Activated CD4-positive, alpha-beta memory T cell treated with anti-CD3 and anti-CD28 coated beads for 36 hours (primary cell): ENCODE measurements around the gene TNIK. TPM values are rescaled to one million over a fixed set of nuclear protein-coding genes. Genes with fewer than 3 reads are reported as not detected.

Experiments
- CTCF ChIA-PET: fragments of 350-600 bp; sonication (Branson Sonifier 250); formaldehyde crosslinking; loops from one replicate; lab custom pipeline; 2021; ENCODE audit warnings: antibody characterized with exemption, inconsistent platforms; lab: Charles Lee
- POLR2A ChIA-PET: fragments of 350-600 bp; sonication (Branson Sonifier 250); formaldehyde crosslinking; loops from one replicate; lab custom pipeline; 2021; ENCODE audit warnings: antibody characterized with exemption; lab: Charles Lee
- DNase-seq: peaks from one replicate; pipeline ENCODE4 v3.0.0-alpha.2; 2020
- H3K27ac Mint-ChIP-seq: one replicate; pipeline ENCODE4 v1.8.0; 2021; ENCODE audit warnings: mixed read lengths
- H3K27me3 Mint-ChIP-seq: one replicate; pipeline ENCODE4 v1.8.0; 2021; ENCODE audit warnings: mixed read lengths
- H3K36me3 Mint-ChIP-seq: one replicate; pipeline ENCODE4 v1.8.0; 2021; ENCODE audit warnings: mixed read lengths
- H3K4me1 Mint-ChIP-seq: one replicate; pipeline ENCODE4 v1.8.0; 2021; ENCODE audit warnings: low read depth, mixed read lengths
- H3K4me3 Mint-ChIP-seq: one replicate; pipeline ENCODE4 v1.8.0; 2021; ENCODE audit warnings: mild to moderate bottlenecking, mixed read lengths
- H3K9me3 Mint-ChIP-seq: one replicate; pipeline ENCODE4 v1.8.0; 2021; ENCODE audit warnings: mixed read lengths
- intact Hi-C: fragments of 100-400 bp; cut with micrococcal nuclease; formaldehyde crosslinking; loops from one replicate; pipeline ENCODE4 v1.15.1; 2023
- total RNA-seq, 2 experiments: library from RNA; stranded (reverse); gene quantifications; one replicate each; pipeline ENCODE4 v1.2.3, GENCODE V29; 2021

Gene TNIK
- total RNA-seq, 2 experiments from 2014 or later = 22.4 to 27.1 TPM

GRCh38 chr3:171491361-171491760 is 31.2 kb upstream of the TNIK start:
- peaks cover 5% of the 10 kb centered on the region for H3K36me3 Mint-ChIP-seq
- no peak for DNase-seq
- H3K9me3 Mint-ChIP-seq = no peaks in the 10 kb centered on the region
- CTCF ChIA-PET = interaction anchor here (1.7 kb wide), 1 partner anchor 75 kb away, joined by 5 read pairs; no protein-coding TSS in a partner anchor
- no peaks in the 10 kb centered on the region for H3K27me3 Mint-ChIP-seq
- POLR2A ChIA-PET = interaction anchor here (0.6 to 2.3 kb wide), 3 partner anchors 11 to 389 kb away, joined by 3 to 5 read pairs (median 4); partner anchors contain the start of gene TNIK
- intact Hi-C loops = loop anchor here (1.0 to 5.0 kb wide), 3 partner anchors 11 to 71 kb away; no protein-coding TSS in a partner anchor
- H3K27ac Mint-ChIP-seq = peak overlapping the region; percentile 57
- peak overlapping the region; percentile 55 for H3K4me3 Mint-ChIP-seq
- peaks cover 38% of the 10 kb centered on the region for H3K4me1 Mint-ChIP-seq

GRCh38 chr3:171490901-171491300 is 30.7 kb upstream of the TNIK start:
- DNase-seq = no peak
- peaks cover 38% of the 10 kb centered on the region for H3K4me1 Mint-ChIP-seq
- H3K27me3 Mint-ChIP-seq = no peaks in the 10 kb centered on the region
- no peak overlapping the region for H3K27ac Mint-ChIP-seq
- intact Hi-C loops = loop anchor here (1.0 to 5.0 kb wide), 3 partner anchors 11 to 71 kb away; no protein-coding TSS in a partner anchor
- H3K4me3 Mint-ChIP-seq = peak overlapping the region; percentile 55
- peaks cover 5% of the 10 kb centered on the region for H3K36me3 Mint-ChIP-seq
- POLR2A ChIA-PET = interaction anchor here (1.2 to 2.3 kb wide), 2 partner anchors 11 to 30 kb away, joined by 4 to 5 read pairs; partner anchors contain the start of gene TNIK
- CTCF ChIA-PET = no interaction called here
- no peaks in the 10 kb centered on the region for H3K9me3 Mint-ChIP-seq

- CTCF ChIA-PET = no interaction called here
- Mint-ChIP-seq H3K27ac (no peak overlapping the region), H3K27me3 (no peaks in the 10 kb centered on the region)
Observed at GRCh38 chr3:171489348-171489747, 29.1 kb upstream of the TNIK start.

GRCh38 chr3:171488479-171488878 is 28.3 kb upstream of the TNIK start:
- POLR2A ChIA-PET = no interaction called here
- intact Hi-C loops = no loop called here

More at GRCh38 chr3:171489348-171489747, 29.1 kb upstream of the TNIK start:
- POLR2A ChIA-PET = no interaction called here
- Mint-ChIP-seq H3K9me3 (no peaks in the 10 kb centered on the region), H3K4me1 (peaks cover 28% of the 10 kb centered on the region), H3K4me3 (no peak overlapping the region), H3K36me3 (peaks cover 5% of the 10 kb centered on the region)
- DNase-seq = no peak
- intact Hi-C loops = no loop called here

GRCh38 chr3:171487382-171487781 is 27.2 kb upstream of the TNIK start:
- H3K36me3 Mint-ChIP-seq = no peaks in the 10 kb centered on the region
- no peak for DNase-seq
- ChIA-PET CTCF (no interaction called here), POLR2A (no interaction called here)
- H3K27me3 Mint-ChIP-seq = no peaks in the 10 kb centered on the region
- no peak overlapping the region for H3K4me3 Mint-ChIP-seq
- peaks cover 15% of the 10 kb centered on the region for H3K4me1 Mint-ChIP-seq
- intact Hi-C loops = no loop called here
- H3K27ac Mint-ChIP-seq = no peak overlapping the region
- no peaks in the 10 kb centered on the region for H3K9me3 Mint-ChIP-seq

More at GRCh38 chr3:171488479-171488878, 28.3 kb upstream of the TNIK start:
- no peak for DNase-seq
- no peaks in the 10 kb centered on the region for H3K27me3 Mint-ChIP-seq
- no peaks in the 10 kb centered on the region for H3K9me3 Mint-ChIP-seq
- H3K27ac Mint-ChIP-seq = no peak overlapping the region
- H3K4me1 Mint-ChIP-seq = peaks cover 19% of the 10 kb centered on the region
- H3K4me3 Mint-ChIP-seq = no peak overlapping the region
- no peaks in the 10 kb centered on the region for H3K36me3 Mint-ChIP-seq
- CTCF ChIA-PET = no interaction called here

GRCh38 chr3:171485338-171485737 is 25.1 kb upstream of the TNIK start:
- no peak for DNase-seq
- ChIA-PET POLR2A (interaction anchor here (0.7 kb wide), 1 partner anchor 9 kb away, joined by 6 read pairs; no protein-coding TSS in a partner anchor), CTCF (interaction anchor here (0.6 kb wide), 1 partner anchor 13 kb away, joined by 3 read pairs; no protein-coding TSS in a partner anchor)
- peaks cover 11% of the 10 kb centered on the region for H3K4me1 Mint-ChIP-seq
- H3K36me3 Mint-ChIP-seq = no peaks in the 10 kb centered on the region
- H3K9me3 Mint-ChIP-seq = no peaks in the 10 kb centered on the region
- no peak overlapping the region for H3K4me3 Mint-ChIP-seq
- no peak overlapping the region for H3K27ac Mint-ChIP-seq
- intact Hi-C loops = no loop called here
- H3K27me3 Mint-ChIP-seq = no peaks in the 10 kb centered on the region

GRCh38 chr3:171481011-171481410 is 20.8 kb upstream of the TNIK start:
- H3K4me3 Mint-ChIP-seq = peak overlapping the region; percentile 1
- H3K27ac Mint-ChIP-seq = peak overlapping the region; percentile 63
- H3K36me3 Mint-ChIP-seq = no peaks in the 10 kb centered on the region
- no peaks in the 10 kb centered on the region for H3K27me3 Mint-ChIP-seq
- ChIA-PET POLR2A (no interaction called here), CTCF (no interaction called here)
- no peak for DNase-seq
- peaks cover 2% of the 10 kb centered on the region for H3K9me3 Mint-ChIP-seq
- intact Hi-C loops = no loop called here
- peaks cover 15% of the 10 kb centered on the region for H3K4me1 Mint-ChIP-seq

GRCh38 chr3:171480526-171480925 is 20.3 kb upstream of the TNIK start:
- no peaks in the 10 kb centered on the region for H3K27me3 Mint-ChIP-seq
- peaks cover 15% of the 10 kb centered on the region for H3K4me1 Mint-ChIP-seq
- H3K27ac Mint-ChIP-seq = peak overlapping the region; percentile 63
- intact Hi-C loops = loop anchor here (1.0 kb wide), 2 partner anchors 11 to 20 kb away; partner anchors contain the start of gene TNIK
- peaks cover 2% of the 10 kb centered on the region for H3K9me3 Mint-ChIP-seq
- CTCF ChIA-PET = no interaction called here
- no peaks in the 10 kb centered on the region for H3K36me3 Mint-ChIP-seq
- H3K4me3 Mint-ChIP-seq = peak overlapping the region; percentile 1
- no peak for DNase-seq
- POLR2A ChIA-PET = interaction anchor here (1.2 to 1.3 kb wide), 2 partner anchors 12 to 20 kb away, joined by 3 to 5 read pairs; partner anchors contain the start of gene TNIK

- Mint-ChIP-seq H3K4me1 (peaks cover 15% of the 10 kb centered on the region), H3K4me3 (no peak overlapping the region), H3K27me3 (no peaks in the 10 kb centered on the region), H3K27ac (no peak overlapping the region), H3K36me3 (no peaks in the 10 kb centered on the region), H3K9me3 (peaks cover 2% of the 10 kb centered on the region)
- POLR2A ChIA-PET = interaction anchor here (0.7 kb wide), 1 partner anchor 9 kb away, joined by 6 read pairs; no protein-coding TSS in a partner anchor
- intact Hi-C loops = no loop called here
- DNase-seq = no peak
- CTCF ChIA-PET = interaction anchor here (1.9 kb wide), 1 partner anchor 8 kb away, joined by 4 read pairs; no protein-coding TSS in a partner anchor
Observed at GRCh38 chr3:171476532-171477102, 16.4 kb upstream of the TNIK start.

GRCh38 chr3:171472552-171472951 is 12.3 kb upstream of the TNIK start:
- no peak overlapping the region for H3K27ac Mint-ChIP-seq
- ChIA-PET POLR2A (no interaction called here), CTCF (no interaction called here)
- H3K4me3 Mint-ChIP-seq = no peak overlapping the region
- peaks cover 3% of the 10 kb centered on the region for H3K4me1 Mint-ChIP-seq
- no peaks in the 10 kb centered on the region for H3K9me3 Mint-ChIP-seq
- no peaks in the 10 kb centered on the region for H3K36me3 Mint-ChIP-seq
- no peaks in the 10 kb centered on the region for H3K27me3 Mint-ChIP-seq
- intact Hi-C loops = no loop called here
- DNase-seq = no peak

GRCh38 chr3:171470714-171471227 is 10.6 kb upstream of the TNIK start:
- Mint-ChIP-seq H3K36me3 (no peaks in the 10 kb centered on the region), H3K4me3 (no peak overlapping the region), H3K4me1 (peaks cover 4% of the 10 kb centered on the region), H3K27ac (no peak overlapping the region), H3K27me3 (no peaks in the 10 kb centered on the region), H3K9me3 (peaks cover 2% of the 10 kb centered on the region)
- CTCF ChIA-PET = interaction anchor here (1.3 kb wide), 1 partner anchor 9 kb away, joined by 3 read pairs; no protein-coding TSS in a partner anchor
- DNase-seq = no peak
- intact Hi-C loops = no loop called here
- POLR2A ChIA-PET = no interaction called here

GRCh38 chr3:171469376-171469775 is 9.2 kb upstream of the TNIK start:
- CTCF ChIA-PET = interaction anchor here (0.6 to 1.6 kb wide), 4 partner anchors 8 to 132 kb away, joined by 3 to 4 read pairs (median 3); no protein-coding TSS in a partner anchor
- POLR2A ChIA-PET = no interaction called here
- Mint-ChIP-seq H3K9me3 (peaks cover 2% of the 10 kb centered on the region), H3K4me3 (no peak overlapping the region), H3K4me1 (peaks cover 6% of the 10 kb centered on the region), H3K27me3 (no peaks in the 10 kb centered on the region), H3K36me3 (no peaks in the 10 kb centered on the region), H3K27ac (no peak overlapping the region)
- no peak for DNase-seq
- intact Hi-C loops = no loop called here
